IPS DF 6.9 (cell line): ENCODE data around the gene DCUN1D2.
"Not testable (repeated sequence)": the region's sequence is repeated elsewhere in the genome, so short reads cannot be mapped to it uniquely, and the experiment has no call there.

Experiments used
- DNase-seq: peaks from one replicate; pipeline ENCODE4 v3.0.0-alpha.2; 2013; ENCODE audit warnings: low read depth, low spot score
- H3K27ac ChIP-seq: one replicate; pipeline ENCODE4 v1.5.1; 2013; ENCODE audit warnings: low read length, control low read depth
- H3K27me3 ChIP-seq: 2 replicates; pipeline ENCODE4 v1.6.1; 2013; ENCODE audit warnings: mild to moderate bottlenecking, low read length; ENCODE audit not compliant: control insufficient read depth, insufficient read depth
- H3K36me3 ChIP-seq: 2 replicates; pipeline ENCODE4 v1.6.1; 2013; ENCODE audit warnings: low read length; ENCODE audit not compliant: control insufficient read depth, insufficient read depth
- H3K4me1 ChIP-seq: 2 replicates; pipeline ENCODE4 v1.6.1; 2013; ENCODE audit warnings: low read length; ENCODE audit not compliant: control insufficient read depth, insufficient read depth
- H3K4me3 ChIP-seq: 2 replicates; pipeline ENCODE4 v1.5.1; 2013; ENCODE audit warnings: mild to moderate bottlenecking, low read length
- H3K9me3 ChIP-seq: 2 replicates; pipeline ENCODE4 v1.6.1; 2013; ENCODE audit warnings: low read length, inconsistent platforms; ENCODE audit not compliant: control insufficient read depth, insufficient read depth
- WGBS: extraction: QIAGEN DNeasy Blood & Tissue Kit; methylation state at CpG from one replicate; pipeline ENCODE4 v1.1.7; 2013; ENCODE audit warnings: mixed read lengths, missing lambda C conversion rate; ENCODE audit not compliant: insufficient read length, insufficient coverage; 5-methylcytosine and 5-hydroxymethylcytosine counted together

DCUN1D2 gene

GRCh38 chr13:113475911-113476310 lies 14.6 kb downstream of the DCUN1D2 start:
- Histone ChIP-seq H3K36me3 (peaks cover 6% of the 10 kb centered on the region; the same call in 1 of the 2 replicates), H3K4me3 (no peak overlapping the region), H3K27me3 (no peaks in the 10 kb centered on the region), H3K27ac (no peak overlapping the region), H3K4me1 (no peaks in the 10 kb centered on the region), H3K9me3 (no peaks in the 10 kb centered on the region)
- DNase-seq, result no peak
- no CpG with 5 or more reads among the region's 12 CpGs for WGBS

GRCh38 chr13:113475280-113475679 lies 15.2 kb downstream of the DCUN1D2 start:
- Histone ChIP-seq H3K36me3 (peaks cover 6% of the 10 kb centered on the region; the same call in 1 of the 2 replicates), H3K4me1 (no peaks in the 10 kb centered on the region), H3K27ac (no peak overlapping the region), H3K4me3 (no peak overlapping the region), H3K27me3 (no peaks in the 10 kb centered on the region), H3K9me3 (no peaks in the 10 kb centered on the region)
- DNase-seq, result no peak
- WGBS, result no CpG with 5 or more reads among the region's 11 CpGs

GRCh38 chr13:113474179-113474578 lies 16.3 kb downstream of the DCUN1D2 start:
- no peak overlapping the region for H3K4me3 ChIP-seq
- WGBS, result no CpG with 5 or more reads among the region's 10 CpGs
- no peak overlapping the region for H3K27ac ChIP-seq
- H3K27me3 ChIP-seq, result no peaks in the 10 kb centered on the region
- H3K9me3 ChIP-seq, result no peaks in the 10 kb centered on the region
- H3K4me1 ChIP-seq, result no peaks in the 10 kb centered on the region
- peaks cover 6% of the 10 kb centered on the region; the same call in 1 of the 2 replicates for H3K36me3 ChIP-seq
- no peak for DNase-seq

- no CpG with 5 or more reads among the region's 28 CpGs for WGBS
- H3K9me3 ChIP-seq, result no peaks in the 10 kb centered on the region
- H3K4me1 ChIP-seq, result 0 out of 2 replicates have a peak, but pooled peaks cover 1% of the 10 kb centered on the region
Observed at GRCh38 chr13:113472355-113473025, 18.0 kb downstream of the DCUN1D2 start.

GRCh38 chr13:113471844-113472243 lies 18.7 kb downstream of the DCUN1D2 start:
- no peak for DNase-seq
- no CpG with 5 or more reads among the region's 11 CpGs for WGBS

More at GRCh38 chr13:113472355-113473025, 18.0 kb downstream of the DCUN1D2 start:
- H3K4me3 ChIP-seq, result no peak overlapping the region
- H3K36me3 ChIP-seq, result peaks cover 6% of the 10 kb centered on the region; the same call in 1 of the 2 replicates
- no peaks in the 10 kb centered on the region for H3K27me3 ChIP-seq
- no peak for DNase-seq
- H3K27ac ChIP-seq, result no peak overlapping the region

GRCh38 chr13:113470635-113471163 lies 19.8 kb downstream of the DCUN1D2 start:
- not testable (repeated sequence) for H3K9me3 ChIP-seq
- WGBS, result no CpG with 5 or more reads among the region's 4 CpGs

More at GRCh38 chr13:113471844-113472243, 18.7 kb downstream of the DCUN1D2 start:
- Histone ChIP-seq H3K27me3 (no peaks in the 10 kb centered on the region), H3K36me3 (peaks cover 6% of the 10 kb centered on the region; the same call in 1 of the 2 replicates), H3K9me3 (no peaks in the 10 kb centered on the region), H3K27ac (no peak overlapping the region), H3K4me3 (no peak overlapping the region), H3K4me1 (0 out of 2 replicates have a peak, but pooled peaks cover 1% of the 10 kb centered on the region)

GRCh38 chr13:113470073-113470472 lies 20.4 kb downstream of the DCUN1D2 start:
- Histone ChIP-seq H3K36me3 (peaks cover 2% of the 10 kb centered on the region; the same call in 1 of the 2 replicates), H3K27ac (no peak overlapping the region), H3K4me1 (0 out of 2 replicates have a peak, but pooled peaks cover 1% of the 10 kb centered on the region), H3K4me3 (no peak overlapping the region), H3K27me3 (no peaks in the 10 kb centered on the region), H3K9me3 (no peaks in the 10 kb centered on the region)
- DNase-seq, result no peak
- whole genome bisulfite sequencing, result no CpG with 5 or more reads among the region's 10 CpGs

More at GRCh38 chr13:113470635-113471163, 19.8 kb downstream of the DCUN1D2 start:
- DNase-seq, H3K27ac ChIP-seq, H3K36me3 ChIP-seq, H3K27me3 ChIP-seq, H3K4me3 ChIP-seq, H3K4me1 ChIP-seq: not testable (repeated sequence)

- Histone ChIP-seq H3K4me1 (0 out of 2 replicates have a peak, but pooled peaks cover 1% of the 10 kb centered on the region), H3K27ac (no peak overlapping the region), H3K27me3 (no peaks in the 10 kb centered on the region), H3K4me3 (no peak overlapping the region), H3K36me3 (peaks cover 3% of the 10 kb centered on the region), H3K9me3 (no peaks in the 10 kb centered on the region)
- no peak for DNase-seq
- WGBS, result no CpG with 5 or more reads among the region's 7 CpGs
Observed at GRCh38 chr13:113469582-113469981, 20.9 kb downstream of the DCUN1D2 start.

GRCh38 chr13:113468472-113469201 lies 21.9 kb downstream of the DCUN1D2 start:
- Histone ChIP-seq H3K27me3 (no peaks in the 10 kb centered on the region), H3K4me3 (no peak overlapping the region), H3K36me3 (peaks cover 5% of the 10 kb centered on the region), H3K27ac (no peak overlapping the region), H3K4me1 (0 out of 2 replicates have a peak, but pooled peaks cover 1% of the 10 kb centered on the region), H3K9me3 (no peaks in the 10 kb centered on the region)
- WGBS, result no CpG with 5 or more reads among the region's 22 CpGs
- DNase-seq, result no peak

GRCh38 chr13:113468029-113468428 lies 22.5 kb downstream of the DCUN1D2 start:
- no peak overlapping the region for H3K27ac ChIP-seq
- H3K4me1 ChIP-seq, result 0 out of 2 replicates have a peak, but pooled peaks cover 1% of the 10 kb centered on the region
- no peak overlapping the region for H3K4me3 ChIP-seq
- H3K9me3 ChIP-seq, result no peaks in the 10 kb centered on the region
- H3K36me3 ChIP-seq, result peaks cover 5% of the 10 kb centered on the region
- no peak for DNase-seq
- H3K27me3 ChIP-seq, result no peaks in the 10 kb centered on the region
- WGBS, result no CpG with 5 or more reads among the region's 7 CpGs
